GM18502 (cell line): ENCODE measurements around the gene TEKTIP1.
A peak's percentile ranks its signal among the peaks of the same experiment; 100 is the strongest.
"Not testable (repeated sequence)": the region's sequence is repeated elsewhere in the genome, so short reads cannot be mapped to it uniquely, and the experiment has no call there.

Source experiments
- ATAC-seq: cut with Tn5 transposase; IDR thresholded peaks from one replicate; pipeline ENCODE4 v1.9.1; 2021; ENCODE audit warnings: mild to moderate bottlenecking; ENCODE audit not compliant: unreplicated experiment, poor library complexity

Gene TEKTIP1

DNA sequence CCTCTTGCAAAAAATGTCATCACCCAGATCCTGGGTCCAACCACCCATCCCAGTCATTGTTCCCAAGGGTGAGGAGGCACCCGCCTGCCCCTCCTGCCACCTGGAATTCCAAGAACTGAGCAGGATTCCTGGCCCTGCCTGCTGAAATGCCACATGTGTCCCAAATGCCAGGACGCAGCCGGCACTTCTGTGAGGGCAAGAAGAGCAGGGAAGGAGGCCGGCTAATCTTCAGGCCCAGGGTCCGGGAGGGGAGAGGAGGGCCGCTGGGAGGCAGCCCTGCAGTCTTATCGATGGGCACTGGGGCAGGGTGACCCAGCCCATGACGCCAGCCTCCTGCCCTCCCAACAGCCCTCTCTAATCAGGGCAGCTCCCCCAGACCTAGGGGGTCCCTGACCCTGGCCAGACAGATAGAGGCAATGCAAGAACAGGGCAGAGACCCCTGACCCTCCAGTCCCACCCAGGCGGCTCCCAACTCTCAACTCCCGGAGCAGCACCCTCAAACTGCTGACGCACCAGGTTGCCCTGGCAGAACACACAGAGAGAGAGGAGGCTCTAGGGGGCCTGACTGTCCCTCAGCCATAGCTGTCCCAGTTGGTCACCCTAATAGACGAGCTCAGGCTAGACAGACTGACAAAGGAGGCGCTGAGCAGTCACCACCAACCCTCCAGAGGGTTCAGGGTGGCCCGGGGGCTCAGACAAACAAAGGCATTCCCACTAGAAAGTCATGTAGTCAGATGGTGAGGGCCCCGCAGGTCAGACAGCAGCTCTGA is 16.9 kb downstream of the TEKTIP1 start:
- ATAC-seq: no peak

DNA sequence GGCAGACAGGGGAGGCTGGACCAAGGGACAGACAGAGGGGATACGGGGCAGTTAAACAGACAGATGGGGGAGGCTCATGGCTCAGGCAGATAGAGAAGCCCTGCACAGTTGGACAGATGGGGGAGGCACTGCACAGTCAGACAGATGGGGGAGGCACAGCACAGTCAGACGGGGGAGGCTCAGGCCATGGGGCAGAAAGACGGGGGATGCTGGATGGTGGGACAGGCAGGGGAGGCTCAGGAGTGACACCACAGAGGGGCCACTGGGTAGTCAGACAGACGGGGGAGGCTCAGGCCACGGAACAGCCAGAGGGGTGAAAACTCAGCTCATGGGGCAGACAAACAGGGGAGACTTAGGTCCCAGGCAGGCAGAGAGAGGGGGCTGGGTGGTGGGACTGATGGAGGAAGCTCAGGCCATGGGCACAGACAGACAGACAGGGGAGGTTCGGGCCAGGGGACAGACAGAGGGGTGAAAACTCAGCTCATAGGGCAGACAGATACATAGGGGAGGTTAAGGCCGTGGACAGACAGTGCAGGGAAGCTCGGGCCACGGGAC is 17.5 kb downstream of the TEKTIP1 start:
- no peak for ATAC-seq

DNA sequence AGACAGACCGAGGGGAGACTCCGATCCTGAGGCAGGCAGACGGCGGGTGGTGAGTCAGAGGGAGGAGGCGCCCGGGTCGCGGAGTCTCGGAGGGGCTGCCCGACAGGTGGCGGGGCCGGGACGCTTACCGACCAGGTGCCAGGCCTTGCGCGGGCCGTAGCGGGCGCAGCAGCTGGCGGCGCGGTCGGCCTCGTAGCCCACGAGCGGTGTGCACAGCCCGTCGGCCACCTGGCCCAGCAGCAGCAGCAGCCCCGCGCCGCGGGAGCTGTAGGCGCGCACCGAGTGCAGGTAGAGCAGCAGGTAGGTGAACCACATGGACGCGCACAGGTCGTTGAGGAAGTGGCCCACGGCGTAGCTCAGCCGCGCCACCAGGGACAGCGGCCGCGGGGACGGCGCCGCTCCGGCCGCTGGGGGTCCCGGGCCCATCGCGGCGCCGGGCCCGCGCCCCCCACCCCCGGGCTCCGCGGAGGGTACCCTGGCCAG is 18.0 kb downstream of the TEKTIP1 start:
- peak; percentile 9 for ATAC-seq

DNA sequence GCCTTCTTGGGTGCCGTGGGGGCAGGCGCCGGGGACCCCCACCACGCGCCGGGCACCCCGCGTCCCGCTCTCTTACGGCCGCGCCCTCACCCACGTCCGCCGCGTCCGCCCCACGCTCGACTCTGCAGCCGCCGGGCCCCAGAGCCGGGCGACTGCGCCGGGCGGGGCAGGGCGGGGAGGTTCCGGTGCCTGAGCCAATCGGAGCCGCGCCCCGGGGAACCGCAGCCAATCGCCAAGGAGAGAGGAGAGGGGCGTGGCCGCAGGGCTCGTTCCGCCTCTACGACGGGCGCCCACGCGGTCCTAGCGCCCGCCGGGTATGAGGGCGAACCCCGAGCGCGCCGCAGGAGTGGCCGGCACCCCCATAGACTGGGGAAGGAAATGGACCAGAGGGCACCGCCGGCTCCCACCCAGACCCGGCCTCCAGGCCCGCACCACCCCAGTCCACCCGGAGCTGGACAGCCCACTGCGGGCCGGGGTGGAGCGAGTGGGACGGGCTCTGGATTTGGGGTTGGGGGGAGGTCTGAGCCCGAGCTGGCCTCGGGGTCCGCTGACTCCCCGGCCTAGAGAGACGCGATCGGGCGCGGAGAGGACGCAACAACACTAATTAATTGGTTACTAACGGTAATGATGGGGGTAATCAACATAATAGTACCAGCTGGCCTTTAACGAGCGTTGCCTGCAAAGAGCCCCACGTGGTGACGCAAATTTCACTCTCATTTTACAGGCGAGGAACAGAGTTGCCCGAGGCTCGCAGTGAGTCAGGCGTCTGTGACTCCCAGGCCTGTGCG is 18.7 kb downstream of the TEKTIP1 start, which contains the start of gene MFSD12:
Gene MFSD12, minus strand, starts transcription at position 126 of the 788 bp plus-strand sequence. CDS start 183 bp downstream, outside the sequence.
- ATAC-seq: peak; percentile 78

DNA sequence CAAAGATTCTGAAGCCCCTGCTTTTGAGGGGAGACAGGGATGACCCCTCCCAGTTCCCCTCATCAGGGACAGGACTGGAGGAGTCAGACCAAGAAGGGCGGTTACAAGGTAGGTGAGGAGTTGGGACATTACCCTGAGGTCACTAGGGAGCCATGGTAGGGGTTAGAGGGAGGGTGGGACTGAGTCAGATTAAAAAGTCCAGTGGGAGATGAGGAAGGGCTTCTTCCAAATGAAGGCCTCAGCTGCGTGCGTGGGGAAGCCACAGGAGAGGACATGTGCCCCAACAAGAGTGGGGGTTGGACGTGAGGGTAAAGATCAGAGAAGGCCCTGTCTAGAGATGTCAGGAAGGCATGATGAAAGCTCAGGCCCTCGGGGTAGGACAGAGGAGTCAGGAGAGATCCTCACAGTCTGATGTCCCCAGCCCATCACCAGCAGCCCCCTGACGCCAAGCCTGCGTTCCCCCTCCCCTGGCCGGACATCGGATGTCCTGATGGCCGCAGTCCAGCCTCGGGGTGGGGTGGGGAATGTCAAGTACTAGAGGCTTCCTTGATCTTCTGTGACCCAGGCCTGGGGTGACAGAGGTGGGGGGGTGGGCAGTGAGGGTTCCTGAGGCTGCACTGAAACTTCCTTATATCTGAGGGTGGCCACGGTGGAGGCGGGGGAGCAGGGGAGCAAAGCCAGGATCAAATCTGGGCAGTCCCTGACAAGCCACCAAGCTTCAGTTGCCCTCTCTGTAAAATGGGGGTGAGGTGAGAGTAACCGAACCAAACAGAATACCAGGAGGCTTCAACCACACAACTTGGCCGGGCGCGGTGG is 24.9 kb downstream of the TEKTIP1 start:
- ATAC-seq: no peak

DNA sequence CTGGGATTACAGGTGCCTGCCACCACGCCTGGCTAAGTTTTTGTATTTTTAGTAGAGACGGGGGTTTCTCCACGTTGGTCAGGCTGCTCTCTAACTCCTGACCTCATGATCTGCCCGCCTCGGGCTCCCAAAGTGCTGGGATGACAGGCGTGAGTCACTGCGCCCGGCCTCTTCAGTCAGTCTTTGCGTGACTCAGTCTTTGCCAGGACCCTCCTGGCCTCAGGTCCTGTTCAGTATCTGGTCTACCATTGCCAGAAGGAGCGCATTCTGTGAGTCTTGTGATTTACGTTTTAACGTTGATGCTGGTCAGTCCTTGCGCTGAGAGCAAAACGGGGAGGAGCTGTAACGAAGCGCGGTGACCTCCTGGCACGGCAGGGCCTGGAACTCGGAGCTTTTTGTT is 26.2 kb downstream of the TEKTIP1 start:
- ATAC-seq: no peak

DNA sequence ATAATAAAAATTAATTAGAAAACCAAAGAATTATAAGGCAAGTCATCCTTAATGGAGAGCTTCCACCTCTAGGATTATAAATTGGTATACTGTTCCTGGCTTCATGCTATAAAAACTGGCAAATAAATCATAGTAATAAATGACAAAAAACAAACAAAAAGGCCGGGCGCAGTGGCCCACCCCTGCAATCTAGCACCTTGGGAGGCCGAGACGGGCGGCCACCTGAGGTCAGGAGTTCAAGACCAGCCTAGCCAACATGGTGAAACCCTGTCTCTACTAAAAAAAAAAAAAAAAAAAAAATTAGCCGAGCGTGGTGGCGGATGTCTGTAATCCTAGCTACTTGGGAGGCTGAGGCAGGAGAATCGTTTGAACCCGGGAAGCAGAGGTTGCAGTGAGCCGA is 31.1 kb downstream of the TEKTIP1 start:
- ATAC-seq: not testable (repeated sequence)

DNA sequence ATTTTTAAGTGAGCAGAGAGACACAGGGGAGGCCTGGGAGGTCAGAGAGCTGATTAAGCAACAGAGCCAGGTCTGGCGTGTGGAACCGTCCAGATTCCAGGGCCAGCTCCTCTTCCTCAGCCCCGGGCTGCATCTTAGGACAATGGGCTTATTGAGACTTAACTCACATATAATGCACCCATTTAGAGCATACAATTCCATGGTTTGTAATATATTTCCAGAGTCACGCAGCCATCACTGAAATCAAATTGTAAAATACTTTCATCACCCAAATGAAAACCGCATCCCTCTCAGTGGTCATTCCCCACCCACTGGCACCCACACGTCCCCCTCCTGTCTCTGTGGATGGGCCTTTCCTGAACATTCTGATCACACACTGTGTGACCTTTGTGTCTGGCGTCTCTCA is 31.6 kb downstream of the TEKTIP1 start:
- ATAC-seq: no peak

DNA sequence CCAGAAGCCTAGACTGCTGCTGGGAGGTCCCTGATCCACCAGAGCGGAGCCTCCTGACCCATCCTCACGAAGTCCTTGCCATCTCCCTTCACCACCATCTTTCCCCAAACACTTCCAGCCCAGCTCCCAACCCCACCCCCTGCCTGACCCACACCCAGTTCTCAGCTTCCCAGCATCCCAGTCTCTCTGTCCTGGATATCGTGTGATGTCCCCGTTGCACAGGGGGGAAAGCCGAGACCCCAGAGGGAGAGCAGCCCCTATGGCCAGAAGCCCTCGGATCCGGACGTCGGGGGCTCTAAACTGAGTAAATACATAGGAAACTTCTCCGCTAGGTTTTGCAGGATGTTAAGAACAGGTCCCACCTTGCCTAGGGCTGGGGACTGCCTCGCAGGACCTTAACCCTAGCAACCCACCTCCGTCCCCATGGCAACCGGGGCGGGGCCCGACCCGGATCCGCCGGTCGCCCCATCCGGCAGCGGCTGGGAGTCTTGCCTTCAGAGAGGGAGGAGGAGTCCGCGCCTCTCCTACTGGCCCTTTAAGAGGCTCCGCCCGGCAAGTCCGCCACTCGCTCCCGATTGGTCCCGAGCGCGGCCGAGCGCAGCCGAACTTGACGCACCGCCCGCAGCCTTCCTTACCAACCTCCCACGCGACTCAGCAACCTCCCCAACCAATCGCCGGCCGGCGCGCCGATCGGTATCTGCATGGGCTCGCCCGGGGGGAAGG is 33.3 kb downstream of the TEKTIP1 start:
- peak; percentile 86 for ATAC-seq

DNA sequence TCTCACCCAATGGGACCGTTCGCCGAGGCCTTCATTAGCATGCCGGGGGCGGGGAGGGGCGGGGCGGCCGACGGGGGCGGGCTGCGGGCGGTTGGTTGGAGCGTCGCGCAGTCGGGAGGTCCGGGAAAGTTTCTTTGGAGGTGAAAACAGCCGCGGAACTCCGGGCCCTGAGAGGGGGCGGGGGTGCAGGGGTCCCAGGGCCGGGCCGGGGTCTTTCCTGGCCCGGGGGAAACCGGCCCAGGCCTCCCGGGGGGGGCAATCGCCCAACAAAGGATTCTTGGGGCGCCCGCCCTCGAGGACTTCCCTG is 33.8 kb downstream of the TEKTIP1 start, which contains the start of gene HMG20B:
Gene HMG20B, plus strand, starts transcription at position 90 of the 307 bp plus-strand sequence. CDS start 366 bp downstream, outside the sequence.
- no peak for ATAC-seq

DNA sequence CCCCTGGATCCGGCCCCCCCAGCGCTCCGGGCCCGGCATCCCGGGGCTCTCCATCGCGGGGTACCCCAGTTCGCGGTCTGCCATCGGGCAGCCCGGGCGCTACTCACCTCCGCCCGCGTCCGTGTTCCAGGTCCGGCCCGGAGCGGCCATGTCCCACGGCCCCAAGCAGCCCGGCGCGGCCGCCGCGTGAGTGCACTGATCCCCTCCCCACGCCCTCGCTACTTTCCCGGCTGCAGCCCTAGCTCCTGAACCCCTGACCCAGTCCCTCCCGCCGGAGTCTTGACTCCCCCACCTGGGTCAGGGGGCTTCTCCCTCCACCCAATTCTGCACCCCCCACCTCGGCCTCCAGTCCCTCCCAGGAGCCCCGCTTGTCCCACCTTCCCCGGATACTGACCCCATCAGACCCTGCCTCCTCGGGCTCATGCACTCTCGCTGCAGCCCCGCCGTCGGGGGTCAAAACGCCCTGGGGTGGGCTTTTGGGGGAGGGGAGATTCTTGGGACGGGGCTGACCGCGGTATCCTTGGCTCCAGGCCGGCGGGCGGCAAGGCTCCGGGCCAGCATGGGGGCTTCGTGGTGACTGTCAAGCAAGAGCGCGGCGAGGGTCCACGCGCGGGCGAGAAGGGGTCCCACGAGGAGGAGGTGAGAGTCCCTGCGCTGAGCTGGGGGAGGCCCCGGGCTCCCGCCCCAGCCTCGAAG is 34.3 kb downstream of the TEKTIP1 start:
- ATAC-seq: peak; percentile 3

DNA sequence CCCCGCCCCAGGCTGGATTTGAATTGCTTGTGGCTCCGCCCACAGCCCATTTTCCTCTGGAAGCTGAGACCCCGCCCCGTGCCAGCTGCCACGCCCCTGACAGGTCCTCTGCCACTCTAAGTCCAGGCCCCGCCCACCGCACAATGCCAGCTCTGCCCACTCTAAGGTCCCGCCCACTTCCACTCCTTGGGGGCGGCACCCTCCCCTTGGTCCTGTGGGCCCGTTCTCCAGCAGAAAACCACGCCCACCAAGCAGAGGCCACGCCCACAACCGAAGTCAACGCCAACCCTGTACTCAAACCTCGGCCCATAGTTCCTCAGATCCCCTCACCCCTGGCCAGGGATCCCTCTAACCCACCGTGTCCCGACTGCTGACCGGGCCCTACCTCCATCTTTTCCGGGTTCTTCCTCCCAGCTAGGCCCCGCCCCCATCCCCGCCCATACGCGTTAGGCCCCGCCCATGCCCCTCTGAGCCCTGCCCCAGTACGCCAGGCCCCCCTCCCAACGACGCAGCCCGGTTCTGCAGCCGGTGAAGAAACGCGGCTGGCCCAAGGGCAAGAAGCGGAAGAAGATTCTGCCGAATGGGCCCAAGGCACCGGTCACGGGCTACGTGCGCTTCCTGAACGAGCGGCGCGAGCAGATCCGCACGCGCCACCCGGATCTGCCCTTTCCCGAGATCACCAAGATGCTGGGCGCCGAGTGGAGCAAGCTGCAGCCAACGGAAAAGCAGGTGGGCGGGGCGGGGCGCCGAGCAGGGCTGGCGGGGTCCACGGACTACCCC is 35.1 kb downstream of the TEKTIP1 start:
- ATAC-seq: no peak

DNA sequence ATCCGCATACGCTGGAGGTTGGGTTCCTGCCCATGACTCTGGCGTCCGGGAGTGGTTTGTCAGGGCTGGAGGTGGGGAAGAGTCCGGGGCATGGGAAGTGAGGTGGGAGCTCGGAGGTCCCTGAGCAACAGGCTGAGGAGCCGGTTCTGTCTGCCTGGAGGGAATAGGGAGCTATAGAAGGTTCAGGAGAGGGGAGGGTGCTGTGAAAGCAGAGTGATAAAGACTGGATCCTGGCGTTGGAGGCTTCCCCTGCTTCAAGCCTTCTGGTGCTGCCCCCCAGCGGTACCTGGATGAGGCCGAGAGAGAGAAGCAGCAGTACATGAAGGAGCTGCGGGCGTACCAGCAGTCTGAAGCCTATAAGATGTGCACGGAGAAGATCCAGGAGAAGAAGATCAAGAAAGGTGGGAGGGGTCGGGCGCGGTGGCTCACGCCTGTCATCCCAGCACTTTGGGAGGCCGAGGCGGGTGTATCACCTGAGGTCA is 36.3 kb downstream of the TEKTIP1 start:
- ATAC-seq: no peak

DNA sequence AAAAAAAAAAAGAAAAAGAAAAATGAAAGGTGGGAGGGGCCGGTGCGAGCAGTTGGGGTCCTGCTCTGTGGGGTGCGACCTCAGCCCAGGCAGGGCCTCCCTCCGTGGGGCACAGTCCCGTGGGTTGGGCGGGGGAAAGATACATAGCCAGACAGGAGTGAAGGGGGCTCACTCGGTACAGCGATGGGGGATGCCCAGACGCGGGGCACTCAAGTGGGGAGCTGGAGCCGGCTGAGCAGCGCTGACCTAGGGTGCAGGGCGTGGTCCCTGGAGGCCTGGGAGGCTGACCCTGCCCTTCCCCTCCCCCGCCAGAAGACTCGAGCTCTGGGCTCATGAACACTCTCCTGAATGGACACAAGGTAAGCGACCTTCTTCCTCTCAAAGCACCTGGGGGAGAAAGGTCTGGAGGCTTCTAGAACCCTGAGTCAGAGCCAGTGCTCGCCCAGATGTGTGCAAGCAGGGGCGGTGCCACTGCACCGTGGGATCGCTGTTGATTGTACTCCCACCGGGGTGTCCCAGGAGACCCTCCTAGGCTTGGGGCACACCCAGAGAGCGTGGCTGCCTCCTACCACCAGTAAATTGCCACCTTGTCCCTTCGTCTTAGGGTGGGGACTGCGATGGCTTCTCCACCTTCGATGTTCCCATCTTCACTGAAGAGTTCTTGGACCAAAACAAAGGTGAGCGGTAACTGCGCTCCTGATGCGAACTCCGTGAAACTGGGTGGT is 37.1 kb downstream of the TEKTIP1 start:
- ATAC-seq: no peak

DNA sequence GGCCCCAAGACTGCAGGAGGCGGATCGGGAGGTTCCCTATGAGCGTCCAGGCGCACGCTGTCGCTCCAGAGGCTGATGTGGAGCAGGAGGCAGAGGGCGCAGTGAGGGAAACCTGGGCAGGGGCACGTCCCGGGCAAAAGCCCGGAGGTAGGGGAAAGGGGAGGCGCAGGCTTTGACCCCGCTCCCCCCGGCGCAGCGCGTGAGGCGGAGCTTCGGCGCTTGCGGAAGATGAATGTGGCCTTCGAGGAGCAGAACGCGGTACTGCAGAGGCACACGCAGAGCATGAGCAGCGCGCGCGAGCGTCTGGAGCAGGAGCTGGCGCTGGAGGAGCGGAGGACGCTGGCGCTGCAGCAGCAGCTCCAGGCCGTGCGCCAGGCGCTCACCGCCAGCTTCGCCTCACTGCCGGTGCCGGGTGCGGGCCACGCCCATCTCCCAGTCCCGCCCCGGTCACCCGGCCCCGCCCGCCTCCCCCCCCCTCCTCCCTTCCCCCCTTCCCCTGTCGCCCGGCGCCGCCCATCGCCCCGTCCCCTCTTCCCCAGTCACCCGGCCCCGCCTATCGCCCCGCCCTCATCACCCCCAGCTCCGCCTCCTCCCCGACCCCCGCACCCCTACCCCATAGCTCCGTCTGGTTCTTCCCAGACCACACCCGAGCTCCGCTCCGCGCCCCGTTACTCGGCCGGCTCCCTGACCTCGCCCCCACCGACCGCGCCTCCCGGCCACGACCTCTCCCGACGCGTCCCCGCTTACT is 37.9 kb downstream of the TEKTIP1 start:
- no peak for ATAC-seq

DNA sequence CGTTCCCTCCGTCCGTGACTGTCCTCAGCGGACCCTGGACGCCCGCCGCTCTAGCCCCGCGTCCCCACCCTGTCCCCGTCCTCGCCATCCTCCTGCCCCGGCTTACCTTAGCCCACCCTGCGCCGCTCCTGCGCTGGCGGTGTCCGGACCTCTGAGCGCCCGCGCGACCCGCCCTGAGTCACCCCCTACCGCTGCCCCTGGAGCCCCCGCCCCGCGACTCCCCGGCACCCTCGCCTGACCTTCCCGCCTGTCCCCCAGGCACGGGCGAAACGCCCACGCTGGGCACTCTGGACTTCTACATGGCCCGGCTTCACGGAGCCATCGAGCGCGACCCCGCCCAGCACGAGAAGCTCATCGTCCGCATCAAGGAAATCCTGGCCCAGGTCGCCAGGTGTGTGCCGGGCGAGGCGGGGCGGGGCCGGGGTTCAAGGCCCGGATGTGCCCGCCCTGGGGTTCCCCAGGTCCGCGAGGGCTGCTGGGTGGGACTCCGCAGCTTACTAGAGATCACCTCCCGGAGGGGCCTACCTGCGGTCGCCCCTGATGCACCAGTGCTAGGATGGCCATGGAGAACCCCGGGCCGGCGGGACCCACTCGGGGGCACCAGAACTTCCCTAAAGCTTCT is 38.9 kb downstream of the TEKTIP1 start:
- ATAC-seq: no peak
